ENCODE measurements around the gene RBM20. TPM values are rescaled to one million over a fixed set of nuclear protein-coding genes. Genes with fewer than 3 reads are reported as not detected.
A peak's percentile ranks its signal among the peaks of the same experiment; 100 is the strongest.

The RBM20 gene
- total and polyA plus RNA-seq, 2 of the 4 experiments (the other 2 are of a cell fraction) = under 0.01 to 0.15 TPM

DNA sequence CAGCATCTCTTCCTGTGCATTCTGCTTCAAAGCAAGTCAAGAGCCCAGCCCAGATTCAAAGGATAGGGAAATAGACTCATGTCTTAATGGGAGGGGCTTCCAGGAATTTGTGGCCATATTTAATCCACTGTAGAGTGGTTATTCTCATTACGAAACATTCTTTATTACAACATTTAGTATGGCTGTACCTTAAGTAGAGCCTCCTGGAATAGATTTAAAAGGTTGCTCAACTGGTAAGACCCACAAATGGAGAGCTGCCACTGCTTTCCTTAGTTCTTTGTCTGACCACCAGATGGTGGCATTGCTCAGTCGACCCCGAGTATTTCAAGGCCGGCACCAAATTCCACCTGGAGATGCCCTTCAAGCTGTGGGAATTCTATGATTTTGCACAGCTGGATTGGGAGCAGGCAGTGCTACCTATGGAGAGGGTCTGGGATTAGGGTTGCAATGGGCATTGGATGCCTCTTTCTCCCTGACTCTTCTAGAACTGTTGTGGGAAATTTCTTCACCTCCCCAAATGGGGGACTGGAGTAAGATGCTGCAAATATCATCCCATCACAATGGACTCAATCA lies 102.2 kb downstream of the RBM20 start:
- Histone ChIP-seq H3K18ac (ENCODE audit: low read depth, low read length) (no peak overlapping the region), H2AK5ac (ENCODE audit: low read depth, low read length) (no peak overlapping the region), H2AK9ac (replicated peaks; ENCODE audit: low read depth, low read length, poor library complexity) (no peak overlapping the region), H2BK20ac (ENCODE audit: low read depth, low read length) (no peak overlapping the region), H3K4me3 (ENCODE audit: insufficient read depth, low read depth, low read length) (no peak overlapping the region), H3K27me3 (ENCODE audit: control insufficient read depth, insufficient read depth, low read length) (peaks cover 5% of the 10 kb centered on the region), H3K9me3 (ENCODE audit: control insufficient read depth, insufficient read depth, low read length) (no peaks in the 10 kb centered on the region), H2AFZ (replicated peaks; ENCODE audit: low read length, poor library complexity) (peak overlapping the region; percentile 35), H3K27ac (ENCODE audit: insufficient read depth, low read length) (no peak overlapping the region), H4K91ac (ENCODE audit: insufficient read depth, low read depth, low read length) (no peak overlapping the region), H4K8ac (ENCODE audit: low read depth in 2 of 2, low read length in 2 of 2) (no peak overlapping the region), H3K23ac (ENCODE audit: low read depth, low read length) (no peak overlapping the region), H3K9me1 (ENCODE audit: insufficient read depth, low read length) (no peaks in the 10 kb centered on the region), H3K56ac (ENCODE audit: extremely low read depth, insufficient read depth, low read length) (no peak overlapping the region), H3K79me1 (ENCODE audit: low read depth in 1 of 2, low read length in 2 of 2) (no peaks in the 10 kb centered on the region), H2BK15ac (ENCODE audit: low read depth, low read length) (no peak overlapping the region), H3K4ac (ENCODE audit: low read depth, low read length) (no peak overlapping the region), H4K20me1 (ENCODE audit: insufficient read depth, low read length) (no peaks in the 10 kb centered on the region; the same call in 1 of the 2 replicates), H2BK5ac (ENCODE audit: low read depth, low read length, poor library complexity, severe bottlenecking) (no peak overlapping the region), H2BK120ac (ENCODE audit: low read depth, low read length) (no peak overlapping the region), H3K36me3 (ENCODE audit: control insufficient read depth, insufficient read depth, low read length) (no peaks in the 10 kb centered on the region), H3K4me2 (ENCODE audit: low read depth, low read length) (no peak overlapping the region), H3K14ac (replicated peaks; ENCODE audit: low read depth, low read length) (no peak overlapping the region), H3K4me1 (ENCODE audit: control insufficient read depth, insufficient read depth, low read length) (no peaks in the 10 kb centered on the region; the same call in 1 of the 2 replicates), H4K5ac (ENCODE audit: low read depth, low read length) (no peak overlapping the region), H3K9ac (ENCODE audit: low read depth, low read length) (no peak overlapping the region)
- DNase-seq (peak; percentile 71), ATAC-seq (ENCODE audit: low read depth) (peak; percentile 90)
- intact Hi-C loops (cut with micrococcal nuclease) (loop anchor here (1.0 to 10.0 kb wide), 5 partner anchors 127 to 1391 kb away; no protein-coding TSS in a partner anchor), dilution Hi-C loops (cut with HindIII; ENCODE audit: low sequenced_read_pairs, unreplicated experiment) (no loop called here), in situ Hi-C loops (cut with MboI; ENCODE audit: low sequenced_read_pairs) (loop anchor here (10.0 kb wide), 3 partner anchors 132 to 1388 kb away; no protein-coding TSS in a partner anchor)
- ChIA-PET POLR2A (ENCODE audit: unreplicated experiment) (interaction anchor here (0.6 kb wide), 1 partner anchor 13 kb away, joined by 3 read pairs; no protein-coding TSS in a partner anchor), CTCF (interaction anchor here (0.6 to 1.5 kb wide), 11 partner anchors 10 to 220 kb away, joined by 3 to 11 read pairs (median 3); no protein-coding TSS in a partner anchor)
- TF ChIP-seq POLR2A (IDR thresholded peaks at IDR 0.05; ENCODE audit: low read depth, low read length) = 0 out of 2 replicates have a peak, but pooled peaks have one; percentile 30
- no peak for TF ChIP-seq CHD1 (IDR thresholded peaks at IDR 0.05; ENCODE audit: low read depth, low read length)
- no peak for TF ChIP-seq NFE2L2 (IDR thresholded peaks at IDR 0.05; ENCODE audit: low read depth, low read length)
- TF ChIP-seq CEBPB (IDR thresholded peaks at IDR 0.05; ENCODE audit: low read depth, low read length) = peak; percentile 63; the same call in 1 of the 2 replicates
- TF ChIP-seq MXI1 (IDR thresholded peaks at IDR 0.05; ENCODE audit: borderline replicate concordance, low read depth, low read length) = no peak
- TF ChIP-seq SMC3 (IDR thresholded peaks at IDR 0.05; ENCODE audit: low read depth, low read length) = peak; percentile 89
- peak; percentile 90 for TF ChIP-seq RAD21 (IDR thresholded peaks at IDR 0.05; ENCODE audit: low read length)
- no peak for TF ChIP-seq FOS (IDR thresholded peaks at IDR 0.05; ENCODE audit: low read depth, low read length)
- TF ChIP-seq USF2 (IDR thresholded peaks at IDR 0.05; ENCODE audit: low read depth, low read length) = no peak
- no peak for TF ChIP-seq MAFK (IDR thresholded peaks at IDR 0.05; ENCODE audit: low read depth, low read length)
- TF ChIP-seq MAZ (IDR thresholded peaks at IDR 0.05; ENCODE audit: borderline replicate concordance, low read depth, low read length) = no peak
- no peak for TF ChIP-seq RCOR1 (IDR thresholded peaks at IDR 0.05; ENCODE audit: insufficient replicate concordance, low read length)
- TF ChIP-seq CTCF (conservative IDR thresholded peaks at IDR 0.05; ENCODE audit: low read depth, low read length) = peak; percentile 81
- 5% methylated on average over 3 of the region's 4 CpGs; no CpG with 5 or more reads in 1 of the 2 experiments for WGBS, 2 experiments (ENCODE audit: extremely low coverage in 2 of 2, insufficient read length in 1 of 2)
- no TSS peak for BruUV-seq (replicated peaks)
